Retinal pigment epithelial cell (primary cell): ENCODE data around the gene ACSM2B.
"Not testable (repeated sequence)": the region's sequence is repeated elsewhere in the genome, so short reads cannot be mapped to it uniquely, and the experiment has no call there.

Experiments
- DNase-seq: peaks from one replicate; pipeline ENCODE4 v3.0.0-alpha.2; 2010; ENCODE audit warnings: low read depth
- H3K4me3 ChIP-seq: 2 replicates; pipeline ENCODE4 v1.5.1; 2011; ENCODE audit warnings: mild to moderate bottlenecking, low read length, control low read depth, moderate library complexity
- CTCF ChIP-seq: conservative IDR thresholded peaks from 2 replicates; pipeline ENCODE4 v1.5.1; 2011; ENCODE audit warnings: low read depth, low read length, control low read depth, inconsistent platforms

Gene ACSM2B

GRCh38 chr16:20576145-20576544, at the start of gene ACSM2B:
TSS of gene ACSM2B (minus strand) at chr16:20576367. CDS start at chr16:20564845, 11,522 bp downstream.
- H3K4me3 ChIP-seq, DNase-seq: not testable (repeated sequence)

- no peak for TF ChIP-seq CTCF
- DNase-seq, result no peak
These were observed 49.0 kb upstream of the ACSM2B start for GRCh38 chr16:20624882-20625807.

GRCh38 chr16:20624205-20624604, 48.0 kb upstream of the ACSM2B start:
- TF ChIP-seq CTCF, result no peak
- DNase-seq, result no peak
- no peak overlapping the region for H3K4me3 ChIP-seq

More at GRCh38 chr16:20624882-20625807, 49.0 kb upstream of the ACSM2B start:
- H3K4me3 ChIP-seq, result no peak overlapping the region

- DNase-seq, result no peak
- no peak overlapping the region for H3K4me3 ChIP-seq
- TF ChIP-seq CTCF, result no peak
These were observed 46.3 kb upstream of the ACSM2B start for GRCh38 chr16:20622498-20622870.

GRCh38 chr16:20621406-20621805, 45.2 kb upstream of the ACSM2B start:
- DNase-seq, result no peak
- TF ChIP-seq CTCF, result no peak
- H3K4me3 ChIP-seq, result no peak overlapping the region

- TF ChIP-seq CTCF, result no peak
- no peak for DNase-seq
- no peak overlapping the region for H3K4me3 ChIP-seq
These were observed 44.6 kb upstream of the ACSM2B start for GRCh38 chr16:20620770-20621169.

GRCh38 chr16:20620003-20620402, 43.8 kb upstream of the ACSM2B start:
- H3K4me3 ChIP-seq, result no peak overlapping the region
- no peak for TF ChIP-seq CTCF
- no peak for DNase-seq
